NCI-H82 (cell line): Measurements from ENCODE around the gene RAC2.

ENCODE experiments used
- DNase-seq: peaks from one replicate; lab custom pipeline; 2025; lab: John Stamatoyannopoulos, UW

The RAC2 gene

DNA sequence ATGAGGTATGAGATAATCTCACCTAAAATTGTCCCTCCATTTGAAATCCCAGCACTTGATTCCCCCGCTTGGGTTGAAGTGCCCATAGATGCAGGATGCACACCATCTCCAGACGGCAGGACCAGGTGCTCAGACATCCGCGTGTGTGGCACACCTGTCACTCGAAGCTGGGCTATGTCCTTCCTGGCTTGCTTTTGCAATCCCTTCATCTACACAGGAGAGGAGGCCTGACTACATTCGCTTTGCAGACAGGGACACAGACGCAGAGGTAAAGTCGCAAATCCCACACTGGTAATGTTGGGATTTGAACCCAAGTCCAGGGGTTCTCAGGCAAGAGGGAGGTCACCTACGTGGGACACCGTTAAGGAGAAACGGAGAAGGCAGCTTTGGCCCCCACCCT is 31.1 kb upstream of the RAC2 start:
- no peak for DNase-seq

DNA sequence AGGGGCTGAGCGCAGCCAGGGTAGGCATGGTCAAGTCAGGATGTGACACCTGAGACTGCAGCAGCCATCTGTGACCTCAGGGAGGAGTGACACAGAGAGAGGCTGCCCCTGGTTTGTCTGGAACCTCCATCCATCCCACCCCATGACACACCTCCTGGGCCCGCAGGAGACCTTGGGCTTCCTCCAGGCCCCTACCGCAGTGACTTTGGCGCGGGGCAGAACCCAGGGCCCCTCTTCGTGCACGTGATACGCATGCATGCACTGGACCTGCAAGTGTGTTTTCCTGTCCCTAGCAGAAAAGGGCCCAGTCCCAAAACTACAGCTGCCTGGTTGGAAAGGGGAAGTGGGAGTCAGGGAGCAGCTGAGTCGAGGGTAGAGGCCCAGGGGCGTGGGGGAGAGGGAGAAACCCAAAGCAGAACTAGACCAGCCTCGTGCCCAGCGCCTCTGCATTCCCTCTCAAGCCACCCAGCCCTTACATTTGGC is 30.4 kb upstream of the RAC2 start:
- no peak for DNase-seq

DNA sequence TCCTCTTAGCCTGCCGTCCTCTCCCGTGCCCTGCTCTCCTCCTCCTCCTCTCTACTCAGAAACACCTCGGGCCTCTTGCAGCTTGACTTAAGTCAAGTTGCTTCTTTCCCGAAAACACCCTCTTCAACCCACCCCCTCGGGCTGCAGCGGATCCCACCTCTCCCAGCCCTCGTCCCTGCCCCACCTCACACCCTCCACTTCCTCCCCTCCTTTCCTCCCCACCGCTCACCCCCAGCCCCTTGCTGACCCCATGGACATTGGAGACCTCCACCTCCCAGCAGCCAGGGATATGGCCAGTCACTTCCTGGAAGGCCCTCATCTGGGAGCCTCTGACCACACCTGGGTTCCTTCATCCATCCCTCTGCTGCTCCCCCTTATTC is 29.8 kb upstream of the RAC2 start:
- no peak for DNase-seq

DNA sequence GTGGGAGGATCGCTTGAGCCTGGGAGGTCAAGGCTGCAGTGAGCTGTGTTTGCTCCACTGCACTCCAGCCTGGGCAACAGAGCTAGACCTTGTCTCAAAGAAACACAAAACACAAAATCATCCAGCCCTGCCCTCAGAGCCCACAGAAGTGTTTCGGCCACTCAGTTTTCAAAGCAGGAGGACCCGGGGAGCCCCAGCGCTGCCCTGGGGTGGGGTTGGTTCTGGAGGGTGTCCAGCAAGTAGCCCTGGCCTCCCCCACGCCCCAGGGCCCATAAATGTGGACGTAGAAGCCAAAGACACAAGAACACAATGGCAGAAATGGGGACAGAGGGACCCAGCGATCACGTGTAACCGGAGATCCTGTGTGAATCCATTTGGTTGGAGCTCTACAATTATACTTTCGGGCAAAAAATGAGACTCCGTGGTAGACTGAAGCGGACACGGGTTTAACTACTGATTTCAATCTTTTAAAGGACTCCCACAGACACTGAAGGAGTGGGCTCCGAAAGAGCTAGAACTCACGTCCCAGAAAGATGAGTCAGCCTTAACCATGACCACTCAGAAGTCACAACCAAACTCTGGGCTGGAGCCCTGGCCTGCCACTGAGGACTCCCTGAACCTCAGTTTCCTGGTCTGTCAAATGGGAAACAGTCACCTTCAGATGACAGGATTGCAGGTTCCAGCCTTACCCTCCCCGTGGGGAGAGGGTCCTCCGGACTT is 29.2 kb upstream of the RAC2 start:
- no peak for DNase-seq

DNA sequence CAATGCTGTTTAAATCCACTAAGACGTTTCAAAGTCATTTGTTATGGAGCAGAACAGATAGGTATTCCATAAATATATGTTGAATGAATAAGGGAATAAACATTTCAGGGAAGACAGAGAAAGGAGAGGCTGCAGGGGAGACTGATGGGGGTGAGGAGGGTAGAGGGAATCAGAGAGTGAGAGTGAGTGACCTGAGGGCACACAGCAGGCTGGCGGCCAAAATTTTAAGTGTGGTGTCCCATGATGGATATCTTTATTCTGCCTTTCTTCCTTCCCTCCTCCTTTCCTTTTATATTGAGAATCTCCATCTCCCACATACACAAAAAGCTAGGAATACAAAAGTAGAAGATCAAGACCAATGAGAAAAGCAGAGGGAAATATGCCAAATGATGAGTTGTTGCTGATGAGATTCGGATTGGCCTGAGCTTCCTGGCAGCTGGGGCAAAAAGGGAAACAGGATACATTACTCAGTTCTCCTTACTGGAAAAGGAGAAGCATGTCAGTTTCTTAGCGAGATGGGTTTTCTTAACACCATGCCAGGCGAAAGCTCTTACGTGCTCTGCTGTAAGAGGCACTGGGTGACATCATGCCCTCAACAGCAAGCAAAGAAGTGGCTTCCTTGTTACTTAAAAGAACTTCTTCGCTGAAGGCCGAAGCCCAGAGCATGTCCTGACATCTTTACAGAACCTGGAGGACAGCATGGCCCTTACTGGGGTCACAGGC is 27.0 kb upstream of the RAC2 start:
- no peak for DNase-seq

DNA sequence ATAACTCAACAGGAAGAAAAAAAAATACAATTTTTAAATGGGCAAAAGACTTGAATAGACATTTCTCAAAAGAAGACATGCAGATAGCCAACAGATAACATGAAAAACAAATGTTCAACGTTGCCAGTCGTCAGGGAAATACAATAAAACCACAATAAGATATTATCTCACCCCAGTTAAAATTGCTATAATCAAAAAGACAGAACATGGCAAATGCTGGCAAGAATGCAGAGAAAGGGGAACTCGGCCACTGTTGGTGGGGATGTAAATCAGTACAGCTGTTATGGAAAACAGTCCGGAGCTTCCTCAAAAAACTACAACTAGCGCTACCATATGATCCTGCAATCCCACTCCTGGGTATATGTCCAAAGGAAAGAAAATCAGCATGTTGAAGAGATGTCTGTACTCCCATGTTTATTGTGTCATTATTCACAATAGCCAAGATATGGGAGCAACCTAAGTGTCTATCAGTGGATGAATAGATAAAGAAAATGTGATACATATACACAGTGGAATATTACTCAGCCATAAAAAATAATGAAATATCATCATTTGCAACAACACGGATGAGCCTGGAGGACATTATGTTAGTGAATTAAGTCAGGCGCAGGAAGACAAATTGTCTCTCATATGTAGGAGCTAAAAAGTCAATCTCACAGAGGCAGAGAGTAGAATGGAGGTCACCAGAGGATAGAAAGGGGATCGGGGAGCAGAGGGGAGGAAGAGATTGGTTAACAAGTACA is 26.0 kb upstream of the RAC2 start:
- no peak for DNase-seq

DNA sequence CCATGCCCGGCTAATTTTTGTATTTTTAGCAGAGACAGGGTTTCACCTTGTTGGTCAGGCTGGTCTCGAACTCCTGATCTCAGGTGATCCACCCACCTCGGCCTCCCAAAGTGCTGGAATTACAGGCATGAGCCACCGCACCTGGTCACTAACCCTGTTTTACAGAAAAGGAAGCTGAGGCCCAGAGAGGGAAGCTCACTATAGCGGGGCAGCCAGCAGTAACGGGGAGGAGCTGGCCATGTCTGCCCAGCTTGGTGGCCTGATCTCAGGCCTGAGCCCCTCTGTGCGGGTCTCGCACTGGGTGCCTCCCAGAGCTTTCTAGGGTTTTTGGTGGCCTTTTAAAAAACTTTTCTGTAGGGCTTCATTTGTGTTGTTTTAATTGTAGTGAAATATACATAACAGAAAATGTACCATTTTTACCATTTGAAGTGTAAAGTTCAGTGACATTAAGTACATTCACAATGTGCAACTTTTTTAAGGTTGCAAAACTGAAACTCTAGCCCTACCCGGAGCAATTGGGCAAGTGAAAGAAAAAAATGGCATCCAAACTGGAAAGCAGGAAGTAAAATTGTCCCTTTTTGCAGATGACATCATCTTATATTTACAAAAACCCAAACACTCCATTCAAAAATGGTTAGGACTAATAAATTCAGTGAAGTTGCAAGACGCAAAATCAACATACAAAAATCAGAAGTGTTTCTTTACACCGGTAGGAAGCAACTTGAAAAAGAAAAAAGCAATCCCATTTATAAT is 23.8 kb upstream of the RAC2 start:
- no peak for DNase-seq

DNA sequence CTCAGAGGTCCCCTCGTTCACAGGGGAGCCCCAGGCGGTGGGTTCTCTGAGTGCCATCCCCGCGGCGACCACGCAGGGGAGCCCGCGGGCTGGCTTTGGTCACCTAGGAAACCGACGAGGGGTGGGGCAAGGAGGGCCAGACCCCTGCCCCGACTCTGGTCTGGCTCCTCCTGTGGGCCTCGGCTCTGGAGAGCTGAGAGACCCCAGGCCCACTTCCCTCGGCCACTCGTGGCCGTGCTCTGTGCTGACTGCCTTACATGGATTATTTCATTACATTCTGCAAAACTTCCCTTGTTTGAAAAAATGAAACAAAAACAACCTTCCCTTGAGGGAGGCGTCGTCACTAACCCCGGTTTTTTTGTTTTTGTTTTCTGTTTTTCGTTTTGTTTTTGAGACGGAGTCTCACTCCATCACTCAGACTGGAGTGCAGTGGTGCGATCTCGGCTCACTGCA is 23.1 kb upstream of the RAC2 start:
- DNase-seq = peak; percentile 62

DNA sequence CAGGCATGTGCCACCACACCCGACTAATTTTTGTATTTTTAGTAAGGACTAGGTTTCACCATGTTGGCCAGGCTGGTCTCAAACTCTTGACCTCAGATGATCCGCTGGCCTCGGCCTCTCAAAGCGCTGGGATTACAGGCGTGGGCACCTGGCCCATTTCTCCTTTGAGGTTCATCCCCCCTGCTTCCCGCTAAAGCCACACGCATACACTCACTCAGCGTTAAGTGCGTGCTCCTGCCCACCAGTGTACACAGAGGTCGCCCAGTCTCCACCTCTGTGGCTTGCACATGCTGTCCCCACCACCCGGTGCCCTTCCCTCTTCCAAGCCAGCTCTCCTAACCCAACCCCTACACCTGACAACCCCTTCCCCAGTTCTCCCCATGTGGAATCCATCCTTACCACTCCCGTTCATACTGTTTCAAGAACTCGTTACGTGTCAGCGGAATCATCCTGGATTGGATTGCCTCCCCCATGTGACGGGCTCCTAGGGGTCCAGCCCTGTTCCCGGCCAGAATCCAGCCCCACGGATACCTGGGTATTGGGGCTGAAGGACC is 22.6 kb upstream of the RAC2 start:
- DNase-seq = no peak

DNA sequence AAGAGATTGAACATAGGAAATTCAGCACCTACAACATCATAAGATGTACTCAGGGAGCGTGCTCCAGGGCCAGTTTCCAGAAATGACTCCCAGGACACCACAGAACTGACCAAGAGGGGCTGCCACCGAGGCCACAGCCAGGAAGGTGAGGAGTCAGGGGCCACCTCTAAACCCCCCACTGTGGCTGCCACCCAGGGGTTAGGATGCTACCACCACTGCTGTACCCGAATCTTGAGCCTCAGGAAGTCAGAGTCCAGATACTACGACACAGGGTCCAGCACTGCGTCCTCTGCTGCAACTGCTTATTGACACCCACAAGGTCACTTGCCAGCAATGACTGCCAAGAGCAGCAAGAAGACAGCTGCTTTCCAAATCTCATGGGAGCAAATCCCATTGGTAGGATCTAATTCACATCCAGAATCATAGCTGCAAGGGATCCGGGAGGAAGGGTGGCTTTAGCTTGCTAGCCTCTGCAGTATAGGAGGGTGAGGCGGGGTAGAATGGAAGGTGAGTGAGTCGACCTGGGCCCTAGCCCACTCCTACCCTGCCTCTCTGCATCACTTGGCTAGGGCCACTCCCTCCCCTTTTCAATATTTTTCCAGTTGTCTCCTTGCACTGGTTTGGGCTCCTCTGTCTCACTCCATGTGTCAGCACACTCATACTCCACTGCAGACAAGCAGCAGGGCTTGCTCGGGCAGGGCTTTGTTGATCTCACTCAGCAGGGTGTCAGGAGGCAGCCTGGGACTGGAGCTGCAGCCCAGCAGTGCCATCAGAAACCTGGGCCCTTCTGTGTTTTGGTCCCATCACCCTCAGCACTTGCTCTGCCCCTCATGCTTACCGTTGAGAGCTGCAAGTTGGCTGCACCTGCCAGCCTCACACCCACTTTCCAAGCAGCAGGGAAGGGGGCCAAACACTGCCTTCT is 20.2 kb upstream of the RAC2 start:
- DNase-seq = no peak

DNA sequence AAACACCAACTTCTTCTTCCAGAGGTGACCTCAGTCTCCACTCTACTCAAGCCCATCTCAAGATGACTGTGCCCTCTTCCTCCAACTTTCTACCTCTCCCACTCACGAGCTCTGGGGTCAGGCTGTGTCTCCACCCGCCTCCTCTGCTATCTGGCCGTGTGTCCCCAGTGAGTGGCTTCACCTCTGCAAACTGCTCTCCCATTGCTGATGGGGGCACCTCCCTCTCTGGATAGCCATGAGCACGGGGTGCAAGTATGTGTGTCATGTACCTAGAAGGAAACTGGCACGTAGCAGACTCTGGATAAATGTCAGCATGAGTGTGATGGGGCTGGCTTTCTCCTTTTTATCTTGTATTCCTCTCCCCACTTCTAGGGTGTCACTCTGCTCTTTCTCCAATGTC is 18.3 kb upstream of the RAC2 start:
- DNase-seq = no peak

DNA sequence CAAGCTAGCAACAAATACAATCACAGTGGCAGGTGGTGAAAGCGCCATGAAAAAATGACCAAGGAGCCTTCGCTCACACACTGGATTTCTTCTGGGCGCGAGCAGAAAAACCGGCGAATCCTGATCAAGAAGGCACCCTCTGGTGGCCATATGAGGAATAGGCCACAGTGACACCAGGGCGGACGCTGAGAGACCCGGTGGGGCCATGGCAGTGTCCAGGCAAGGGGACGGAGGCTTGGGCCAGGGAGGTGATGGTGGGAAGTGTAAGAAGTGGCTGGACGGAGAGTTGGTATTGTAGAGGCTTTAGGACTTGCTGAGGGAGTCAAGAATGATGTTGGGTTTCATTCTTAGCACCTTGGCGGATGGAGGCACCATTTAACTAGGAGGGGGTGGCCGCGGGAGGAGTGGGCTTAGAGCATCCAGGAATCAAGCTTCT is 16.9 kb upstream of the RAC2 start:
- peak; percentile 61 for DNase-seq

DNA sequence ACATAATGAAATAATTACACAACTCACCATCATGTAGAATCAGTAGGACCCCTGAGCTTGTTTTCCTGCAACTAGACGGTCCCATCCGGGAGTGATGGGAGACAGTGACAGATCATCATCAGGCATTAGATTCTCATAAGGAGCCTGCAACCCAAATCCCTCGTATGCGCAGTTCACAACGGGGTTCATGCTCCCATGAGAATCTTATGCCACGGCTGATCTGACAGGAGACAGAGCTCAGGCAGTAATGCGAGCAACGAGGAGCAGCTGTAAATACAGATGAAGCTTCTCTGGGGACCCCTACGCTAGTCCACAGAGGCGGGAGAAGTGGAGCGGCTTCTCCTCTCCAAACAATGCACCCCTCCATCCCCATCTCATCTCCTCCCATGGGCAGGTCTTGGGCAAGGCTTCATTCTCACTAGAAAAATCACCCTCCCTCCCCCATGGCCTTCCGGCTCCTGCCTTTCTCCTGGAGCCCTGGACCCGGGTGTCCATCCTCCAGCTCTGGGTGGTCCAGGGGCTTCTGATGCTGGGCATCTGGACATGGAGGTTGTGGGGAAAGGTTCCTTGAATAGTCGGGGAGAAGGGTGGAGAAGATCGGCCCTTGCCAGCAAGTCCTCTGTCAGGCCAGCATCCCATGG is 16.2 kb upstream of the RAC2 start:
- DNase-seq = no peak

DNA sequence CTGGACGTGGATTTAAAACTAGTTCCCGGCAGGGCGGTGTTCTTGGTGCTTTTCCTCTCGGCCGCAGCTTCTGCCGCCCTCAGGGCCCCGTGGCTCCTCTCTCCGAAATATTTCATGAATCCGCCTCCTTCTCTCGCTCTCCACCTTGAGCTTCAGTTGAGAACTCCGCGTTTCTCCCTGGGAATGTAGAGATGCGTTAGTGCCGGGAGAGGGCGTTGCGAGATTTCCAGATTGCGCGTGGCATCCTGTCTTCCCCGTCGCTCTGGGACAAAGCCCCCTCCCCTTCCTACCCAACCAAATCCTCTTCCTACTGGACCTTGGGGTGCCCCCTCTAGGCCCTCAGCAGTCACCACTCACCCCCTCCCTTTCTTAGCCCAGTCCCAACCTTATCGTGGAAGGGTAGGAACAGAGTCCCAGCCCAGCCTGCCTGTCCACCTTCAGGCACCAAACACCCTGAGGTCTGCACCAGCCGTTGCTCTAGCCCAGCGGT is 15.5 kb upstream of the RAC2 start:
- peak; percentile 50 for DNase-seq

DNA sequence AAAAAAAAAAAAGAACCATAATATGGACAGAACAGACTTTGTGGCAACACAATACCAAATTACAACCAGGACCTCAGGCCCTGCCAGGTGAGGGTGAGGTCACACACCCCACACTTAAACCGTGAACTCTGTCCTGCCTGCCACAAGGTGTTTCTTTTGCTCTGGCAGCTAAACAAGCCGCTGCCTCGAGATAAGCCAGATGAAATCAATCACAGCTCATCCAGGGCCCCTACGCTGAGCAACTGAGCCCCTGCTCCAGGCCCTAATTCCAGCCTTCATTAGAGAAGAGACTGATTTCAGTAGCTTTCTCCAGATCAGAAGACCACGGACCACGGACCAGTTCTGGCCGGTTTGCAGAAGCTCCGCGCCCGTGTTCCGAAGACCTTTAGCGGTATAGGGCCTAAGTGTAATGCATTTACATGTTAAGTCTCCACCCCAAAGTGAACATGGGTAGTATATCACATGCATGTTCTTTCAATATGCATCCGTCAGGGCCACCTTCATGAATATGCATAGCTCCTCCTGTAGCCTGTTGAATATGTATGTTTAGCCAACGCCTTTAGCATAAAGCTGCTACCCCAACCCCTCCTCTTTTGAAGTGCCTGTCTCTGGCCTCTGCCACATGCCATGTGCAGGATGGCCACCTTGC is 14.8 kb upstream of the RAC2 start:
- DNase-seq = no peak

DNA sequence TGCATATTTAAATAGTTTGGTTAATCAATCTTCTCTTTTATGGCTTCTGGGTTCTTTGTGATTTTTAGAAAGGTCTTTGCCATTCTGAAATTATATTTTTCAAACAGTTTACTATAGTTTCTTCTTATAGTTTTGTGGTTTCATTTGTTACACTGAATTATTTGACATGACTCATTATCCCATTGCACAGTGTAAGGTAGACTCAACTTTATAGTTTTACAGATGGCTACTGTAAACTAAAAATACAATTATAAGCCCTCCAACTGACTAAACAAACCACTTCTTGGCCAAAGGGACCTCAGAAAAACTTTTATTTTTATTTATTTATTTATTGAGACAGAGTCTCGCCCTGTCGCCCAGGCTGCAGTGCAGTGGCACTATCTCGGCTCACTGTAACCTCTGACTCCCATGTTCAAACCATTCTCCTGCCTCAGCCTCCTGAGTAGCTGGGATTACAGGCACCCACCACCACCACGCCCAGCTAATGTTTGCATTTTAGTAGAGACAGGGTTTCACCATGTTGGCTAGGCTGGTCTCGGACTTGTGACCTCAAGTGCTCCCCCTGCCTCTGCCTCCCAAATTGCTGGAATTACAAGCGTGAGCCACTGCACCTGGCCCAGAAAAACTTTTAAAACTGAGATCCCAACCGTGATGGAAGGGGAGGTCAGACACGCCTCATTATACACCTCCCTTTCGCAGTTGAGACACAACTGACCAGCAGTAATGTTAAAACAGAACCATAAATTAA is 14.1 kb upstream of the RAC2 start:
- no peak for DNase-seq

DNA sequence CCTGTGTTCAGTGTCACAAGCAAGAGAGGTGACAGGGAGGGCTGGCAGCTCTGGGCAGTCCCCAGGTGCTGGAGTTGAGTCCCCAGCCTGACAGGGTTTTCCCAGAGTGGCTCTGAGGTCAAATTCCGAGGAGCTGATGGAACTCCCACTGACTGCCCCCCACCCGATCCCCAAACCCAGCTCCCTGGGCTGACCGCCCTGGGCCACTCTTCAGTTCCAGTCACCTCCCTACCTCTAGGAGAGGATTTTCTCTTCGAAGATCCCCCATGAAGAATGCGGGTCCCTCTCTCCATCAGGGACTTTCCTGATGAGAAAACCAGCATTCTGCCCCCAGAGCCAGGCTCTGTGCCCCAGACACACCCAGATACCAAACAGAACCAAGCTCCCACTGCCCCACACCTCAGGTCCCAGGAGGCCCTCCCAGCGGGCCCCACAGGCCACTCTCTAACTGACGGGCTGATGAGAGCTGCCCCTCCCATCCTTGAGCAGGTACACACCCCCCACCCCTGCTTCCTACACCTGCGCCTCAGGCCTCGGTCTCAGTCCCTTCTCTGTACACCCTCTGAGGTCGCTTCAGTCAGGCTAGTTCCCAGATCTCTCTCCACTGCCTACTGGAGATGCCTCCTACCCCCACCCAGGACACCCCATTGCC is 12.1 kb upstream of the RAC2 start:
- DNase-seq = no peak

DNA sequence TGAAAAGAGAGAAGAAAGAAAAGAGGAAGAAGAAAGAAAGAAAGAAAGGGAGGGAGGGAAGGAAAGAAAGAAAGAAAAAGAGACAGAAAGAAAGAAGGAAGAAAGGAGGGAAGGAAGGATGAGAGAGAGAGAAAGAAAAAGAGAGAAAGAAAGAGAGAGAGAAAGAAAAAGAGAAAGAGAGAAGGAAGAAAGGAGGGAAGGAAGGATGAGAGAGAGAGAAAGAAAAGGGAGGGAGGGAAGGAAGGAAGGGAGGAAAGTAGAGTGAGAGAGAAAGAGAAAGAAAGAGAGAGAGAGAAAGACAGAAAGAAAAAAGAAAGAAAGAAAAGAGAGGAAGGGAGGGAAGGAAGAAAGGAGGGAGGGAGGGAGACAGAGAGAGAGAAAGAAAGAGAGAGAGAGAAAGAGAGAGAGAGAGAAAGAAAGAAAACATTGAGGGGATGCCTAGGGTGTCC is 11.5 kb upstream of the RAC2 start:
- no peak for DNase-seq
